HEK293 (cell line): Measurements from ENCODE around the gene ANKRD40.
A peak's percentile ranks its signal among the peaks of the same experiment; 100 is the strongest.

ENCODE experiments used
- CTCF ChIP-seq: fragments of 450-650 bp; formaldehyde crosslinking; IDR thresholded peaks from 2 replicates; pipeline ENCODE4 v1.5.1; 2016; ENCODE audit warnings: missing biosample characterization, missing genetic modification characterization
- IKZF3 ChIP-seq: fragments of 450-650 bp; IDR thresholded peaks from 2 replicates; pipeline ENCODE4 v1.5.0; 2018; ENCODE audit warnings: missing biosample characterization, mild to moderate bottlenecking, missing genetic modification characterization, moderate library complexity
- ZNF140 ChIP-seq: fragments of 450-650 bp; formaldehyde crosslinking; IDR thresholded peaks from 2 replicates; pipeline ENCODE4 v1.5.1; 2016; ENCODE audit warnings: missing biosample characterization, missing genetic modification characterization
- ZNF214 ChIP-seq: fragments of 450-650 bp; formaldehyde crosslinking; IDR thresholded peaks from 2 replicates; pipeline ENCODE4 v1.5.1; 2017; ENCODE audit warnings: missing biosample characterization, mild to moderate bottlenecking, missing genetic modification characterization, borderline replicate concordance
- ZNF777 ChIP-seq: fragments of 450-650 bp; formaldehyde crosslinking; IDR thresholded peaks from 2 replicates; pipeline ENCODE4 v1.5.1; 2017; ENCODE audit warnings: missing biosample characterization, missing genetic modification characterization, borderline replicate concordance
- TF ChIP-seq, protein P1 (sequence below): fragments of 450-650 bp; IDR thresholded peaks from 2 replicates; pipeline ENCODE4 v1.5.1; 2018; ENCODE audit warnings: missing biosample characterization, mild to moderate bottlenecking, missing genetic modification characterization

DNA sequence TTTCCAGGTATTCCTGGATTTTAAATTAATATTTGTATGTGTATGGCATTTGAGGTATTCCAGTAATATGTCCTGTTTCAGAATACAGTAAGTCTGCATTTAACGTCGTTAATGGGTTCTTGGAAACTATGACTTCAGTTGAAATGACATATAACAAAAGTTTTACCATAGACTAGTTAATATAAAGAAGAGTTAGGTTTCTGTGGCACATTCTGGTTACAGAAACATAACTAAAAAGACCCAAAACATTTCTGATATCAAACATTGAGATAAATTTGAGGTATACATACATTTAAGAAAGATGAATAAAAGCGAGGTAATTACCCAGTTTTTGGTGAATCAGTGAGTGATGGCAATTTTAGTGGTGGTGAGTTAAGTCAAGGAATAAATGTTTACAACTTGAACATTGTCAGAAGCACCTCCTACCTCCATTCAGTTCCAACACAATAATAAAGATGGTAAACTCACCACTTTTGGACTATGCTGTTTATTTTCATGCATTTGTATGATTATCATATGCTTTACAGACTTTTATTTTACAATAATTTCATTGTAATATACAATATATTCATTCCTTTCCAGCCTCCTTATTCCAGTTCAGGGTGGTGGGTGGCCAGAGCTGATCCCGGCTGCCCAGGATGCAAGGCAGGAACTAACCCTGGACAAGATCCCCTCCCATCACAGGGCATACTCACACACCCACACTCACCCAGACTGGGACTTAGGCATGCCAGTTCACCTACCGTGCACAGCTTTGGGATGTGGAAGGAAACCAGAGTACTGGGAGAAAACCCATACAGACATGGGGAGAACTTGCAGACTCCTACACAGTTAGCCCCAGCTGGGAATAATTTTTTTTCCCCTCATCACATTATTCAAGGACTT lies 21.4 kb upstream of the ANKRD40 start:
- TF ChIP-seq ZNF140 (tag by site-specific recombination) (no peak), CTCF (no peak), ZNF214 (tag by site-specific recombination) (no peak), ZNF777 (tag by site-specific recombination) (no peak), IKZF3 (tag by site-specific recombination) (peak; percentile 27; the same call in 1 of the 2 replicates)
- TF ChIP-seq, protein P1, sequence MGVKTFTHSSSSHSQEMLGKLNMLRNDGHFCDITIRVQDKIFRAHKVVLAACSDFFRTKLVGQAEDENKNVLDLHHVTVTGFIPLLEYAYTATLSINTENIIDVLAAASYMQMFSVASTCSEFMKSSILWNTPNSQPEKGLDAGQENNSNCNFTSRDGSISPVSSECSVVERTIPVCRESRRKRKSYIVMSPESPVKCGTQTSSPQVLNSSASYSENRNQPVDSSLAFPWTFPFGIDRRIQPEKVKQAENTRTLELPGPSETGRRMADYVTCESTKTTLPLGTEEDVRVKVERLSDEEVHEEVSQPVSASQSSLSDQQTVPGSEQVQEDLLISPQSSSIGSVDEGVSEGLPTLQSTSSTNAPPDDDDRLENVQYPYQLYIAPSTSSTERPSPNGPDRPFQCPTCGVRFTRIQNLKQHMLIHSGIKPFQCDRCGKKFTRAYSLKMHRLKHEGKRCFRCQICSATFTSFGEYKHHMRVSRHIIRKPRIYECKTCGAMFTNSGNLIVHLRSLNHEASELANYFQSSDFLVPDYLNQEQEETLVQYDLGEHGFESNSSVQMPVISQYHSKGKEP (tag by site-specific recombination), result no peak
